HCT116 (cell line): ENCODE results near the gene MRPL37. TPM values are rescaled to one million over a fixed set of nuclear protein-coding genes. Genes with fewer than 3 reads are reported as not detected.

Experiments used
- ATAC-seq: fragments of 200-7000 bp; cut with Tn5 transposase; 2 replicates; pipeline ENCODE4 v1.9.1; 2020; ENCODE audit warnings: mild to moderate bottlenecking, moderate library complexity
- BruUV-seq: library from RNA; stranded (reverse); fragments of 400-500 nt; replicated peaks from 2 replicates; lab custom pipeline; 2021; lab: Mats Ljungman, UMichigan
- CTCF ChIA-PET: fragments of 300-600 bp; sonication (Branson Sonifier 250); formaldehyde crosslinking; loops from one replicate; lab custom pipeline; 2021; ENCODE audit warnings: antibody characterized with exemption; lab: Charles Lee
- POLR2A ChIA-PET: fragments of 300-600, 350-600 bp; sonication (Branson Sonifier 250); formaldehyde crosslinking; loops from one replicate; lab custom pipeline; 2021; ENCODE audit warnings: antibody characterized with exemption; lab: Charles Lee
- RAD21 ChIA-PET, 2 experiments: fragments of 300-600 bp; sonication (Branson Sonifier 250); formaldehyde crosslinking; loops; one replicate each; lab custom pipeline; 2023; ENCODE audit warnings: low total read pairs in 2 of 2; ENCODE audit not compliant: uncharacterized antibody in 2 of 2, unreplicated experiment in 2 of 2, low non-redundant PET in 1 of 2; lab: Charles Lee
- DNase-seq: peaks from one replicate; pipeline ENCODE4 v3.0.0-alpha.2; 2010; ENCODE audit warnings: low read depth, low spot score
- H2AFZ ChIP-seq: fragments of 200-600 bp; shearing (Covaris generic), sonication (generic); 2 replicates; pipeline ENCODE4 v1.6.1; 2017; ENCODE audit warnings: low read depth, mixed run types, mixed read lengths, antibody characterized with exemption, low read length; ENCODE audit not compliant: poor library complexity, severe bottlenecking
- H3K27ac ChIP-seq: 2 replicates; pipeline ENCODE4 v1.5.1; 2012; ENCODE audit warnings: low read depth, low read length
- H3K27me3 ChIP-seq: fragments of 200-600 bp; sonication (generic); 2 replicates; pipeline ENCODE4 v1.6.1; 2016; ENCODE audit warnings: mixed run types, low read length, mixed read lengths; ENCODE audit not compliant: insufficient read depth
- H3K36me3 ChIP-seq, 2 experiments: fragments of 200-500 bp in 1 of 2; fragments of 200-600 bp in 1 of 2; sonication (Bioruptor generic) in 1 of 2; sonication (generic) in 1 of 2; 2 replicates each; pipeline versions ENCODE4 v1.5.1 to v1.6.1; 2014 to 2016; ENCODE audit warnings: low read length in 2 of 2, inconsistent platforms in 1 of 2, mixed read lengths in 1 of 2, mixed run types in 1 of 2; ENCODE audit not compliant: insufficient read depth in 2 of 2, control insufficient read depth in 1 of 2
- H3K4me1 ChIP-seq, 2 experiments: fragments of 200-600 bp in 1 of 2; sonication (generic) in 1 of 2; 2 replicates each; pipeline versions ENCODE4 v1.5.1 to v1.6.1; 2012 to 2017; ENCODE audit warnings: low read length in 2 of 2, inconsistent platforms in 1 of 2, mild to moderate bottlenecking in 1 of 2, mixed read lengths in 1 of 2, mixed run types in 1 of 2, moderate library complexity in 1 of 2; ENCODE audit not compliant: insufficient read depth in 2 of 2, control insufficient read depth in 1 of 2
- H3K4me2 ChIP-seq: fragments of 200-600 bp; sonication (generic); 2 replicates; pipeline ENCODE4 v1.6.1; 2017; ENCODE audit warnings: mixed run types, low read length, mixed read lengths
- H3K4me3 ChIP-seq, 2 experiments: fragments of 200-600 bp in 1 of 2; sonication (generic) in 1 of 2; replicated peaks in 1 of 2; 2 replicates each; pipeline ENCODE4 v1.5.1; 2011 to 2016; ENCODE audit warnings: low read length in 2 of 2, control low read depth in 1 of 2, low read depth in 1 of 2, mild to moderate bottlenecking in 1 of 2, mixed read lengths in 1 of 2, mixed run types in 1 of 2
- H3K79me2 ChIP-seq: fragments of 200-600 bp; sonication (generic); 2 replicates; pipeline ENCODE4 v1.6.1; 2017; ENCODE audit warnings: mild to moderate bottlenecking, mixed run types, low read length, moderate library complexity, mixed read lengths; ENCODE audit not compliant: insufficient read depth
- H3K9ac ChIP-seq: fragments of 200-600 bp; sonication (generic); 2 replicates; pipeline ENCODE4 v1.6.1; 2016; ENCODE audit warnings: low read length, mixed read lengths
- H3K9me2 ChIP-seq: fragments of 200-600 bp; sonication (generic), shearing (Covaris generic); 2 replicates; pipeline ENCODE4 v1.6.1; 2017; ENCODE audit warnings: mixed run types, mild to moderate bottlenecking, moderate library complexity; ENCODE audit not compliant: insufficient read depth
- H3K9me3 ChIP-seq, 2 experiments: fragments of 200-500 bp in 1 of 2; fragments of 200-600 bp in 1 of 2; sonication (Bioruptor generic) in 1 of 2; sonication (generic) in 1 of 2; 2 replicates each; pipeline ENCODE4 v1.6.1; 2014 to 2017; ENCODE audit warnings: low read length in 2 of 2, mixed read lengths in 2 of 2, inconsistent platforms in 1 of 2, low read depth in 1 of 2, mild to moderate bottlenecking in 1 of 2, mixed run types in 1 of 2, moderate library complexity in 1 of 2; ENCODE audit not compliant: control insufficient read depth in 1 of 2, insufficient read depth in 1 of 2
- H4K20me1 ChIP-seq: fragments of 200-600 bp; sonication (generic), shearing (Covaris generic); 2 replicates; pipeline ENCODE4 v1.6.1; 2017; ENCODE audit warnings: mixed run types, mild to moderate bottlenecking, moderate library complexity; ENCODE audit not compliant: insufficient read depth
- CBX3 ChIP-seq: IDR thresholded peaks from 2 replicates; pipeline ENCODE4 v1.6.1; 2012; ENCODE audit warnings: low read depth
- ELF1 ChIP-seq: IDR thresholded peaks from 2 replicates; pipeline ENCODE4 v1.6.1; 2012; ENCODE audit warnings: low read depth, borderline replicate concordance
- FOSL1 ChIP-seq: IDR thresholded peaks from 2 replicates; pipeline ENCODE4 v1.6.1; 2012; ENCODE audit warnings: low read depth
- JUND ChIP-seq: IDR thresholded peaks from 2 replicates; pipeline ENCODE4 v1.6.1; 2012
- POLR2AphosphoS5 ChIP-seq: IDR thresholded peaks from 2 replicates; pipeline ENCODE4 v1.6.1; 2011; ENCODE audit warnings: mild to moderate bottlenecking, low read depth, low read length, moderate library complexity
- SP1 ChIP-seq: IDR thresholded peaks from 2 replicates; pipeline ENCODE4 v1.6.1; 2012; ENCODE audit warnings: low read depth
- TCF7L2 ChIP-seq: IDR thresholded peaks from 2 replicates; pipeline ENCODE4 v1.7.0; 2011; ENCODE audit warnings: borderline replicate concordance, inconsistent platforms; ENCODE audit not compliant: insufficient read depth, insufficient read length; ENCODE audit errors: extremely low read depth
- intact Hi-C: fragments of 100-400 bp; cut with micrococcal nuclease; formaldehyde crosslinking; loops from 2 replicates; pipeline ENCODE4 v1.10.0; 2022
- total RNA-seq: library from RNA; stranded (reverse); gene quantifications from one replicate; pipeline ENCODE4 v1.2.1, GENCODE V29; 2021; ENCODE audit not compliant: unreplicated experiment
- TF ChIP-seq, protein P1 (sequence below): IDR thresholded peaks from 2 replicates; pipeline ENCODE4 v1.6.1; 2012; ENCODE audit warnings: low read depth
- TF ChIP-seq, protein P2 (sequence below): IDR thresholded peaks from 2 replicates; pipeline ENCODE4 v1.6.1; 2011; ENCODE audit warnings: mild to moderate bottlenecking, low read length, moderate library complexity; ENCODE audit not compliant: insufficient replicate concordance; ENCODE audit errors: extremely low read depth

The MRPL37 gene
- total RNA-seq, 1 experiment from 2014 or later: 132 TPM

DNA sequence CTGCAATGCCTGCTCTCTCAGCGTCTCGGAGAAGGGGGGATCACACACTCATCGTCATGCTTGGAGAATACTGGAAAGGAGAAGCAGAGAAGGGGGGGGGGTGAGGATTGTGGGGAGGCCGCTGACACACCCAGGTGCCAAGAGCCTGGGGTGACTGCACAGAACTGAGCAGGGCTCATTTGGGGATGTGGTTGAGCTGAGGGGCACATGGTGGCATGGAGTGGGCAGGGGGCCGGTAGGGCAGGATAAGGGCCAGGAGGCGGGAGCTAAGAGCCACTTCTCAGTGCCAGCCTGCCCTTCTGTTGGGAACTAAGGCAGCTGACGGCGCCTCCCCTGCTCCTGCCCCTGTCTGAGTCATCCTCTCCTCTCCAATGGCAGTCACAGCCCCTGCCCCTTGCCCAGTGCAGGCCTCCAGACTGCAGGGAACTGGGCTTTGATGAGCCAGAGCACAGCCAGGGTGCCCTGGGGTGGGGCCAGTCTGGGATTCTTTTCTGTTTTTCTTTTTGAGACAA is 27.2 kb downstream of the MRPL37 start:
- intact Hi-C loops: no loop called here
- Histone ChIP-seq H3K27me3 (no peaks in the 10 kb centered on the region), H3K36me3 (no peaks in the 10 kb centered on the region), H3K9me3 (no peaks in the 10 kb centered on the region), H3K79me2 (no peaks in the 10 kb centered on the region), H2AFZ (no peak overlapping the region), H3K4me3 (no peak overlapping the region; a peak in 1 of 4 replicates), H3K27ac (no peak overlapping the region; the same call in 1 of the 2 replicates), H3K9me2 (no peaks in the 10 kb centered on the region), H4K20me1 (no peaks in the 10 kb centered on the region), H3K4me2 (peak overlapping the region; percentile 66), H3K9ac (no peak overlapping the region), H3K4me1 (peaks cover 23 to 37% of the 10 kb centered on the region in 2 experiments)
- DNase-seq (peak; percentile 48), ATAC-seq (peak; percentile 89)
- ChIA-PET CTCF (no interaction called here), RAD21 (interaction anchor here in 1 of 2 experiments (0.6 kb wide), 1 partner anchor 167 kb away, joined by 3 read pairs; no protein-coding TSS in a partner anchor), POLR2A (interaction anchor here (0.7 kb wide), 1 partner anchor 300 kb away, joined by 5 read pairs; no protein-coding TSS in a partner anchor)
- BruUV-seq: no TSS peak
- TF ChIP-seq, protein P1, sequence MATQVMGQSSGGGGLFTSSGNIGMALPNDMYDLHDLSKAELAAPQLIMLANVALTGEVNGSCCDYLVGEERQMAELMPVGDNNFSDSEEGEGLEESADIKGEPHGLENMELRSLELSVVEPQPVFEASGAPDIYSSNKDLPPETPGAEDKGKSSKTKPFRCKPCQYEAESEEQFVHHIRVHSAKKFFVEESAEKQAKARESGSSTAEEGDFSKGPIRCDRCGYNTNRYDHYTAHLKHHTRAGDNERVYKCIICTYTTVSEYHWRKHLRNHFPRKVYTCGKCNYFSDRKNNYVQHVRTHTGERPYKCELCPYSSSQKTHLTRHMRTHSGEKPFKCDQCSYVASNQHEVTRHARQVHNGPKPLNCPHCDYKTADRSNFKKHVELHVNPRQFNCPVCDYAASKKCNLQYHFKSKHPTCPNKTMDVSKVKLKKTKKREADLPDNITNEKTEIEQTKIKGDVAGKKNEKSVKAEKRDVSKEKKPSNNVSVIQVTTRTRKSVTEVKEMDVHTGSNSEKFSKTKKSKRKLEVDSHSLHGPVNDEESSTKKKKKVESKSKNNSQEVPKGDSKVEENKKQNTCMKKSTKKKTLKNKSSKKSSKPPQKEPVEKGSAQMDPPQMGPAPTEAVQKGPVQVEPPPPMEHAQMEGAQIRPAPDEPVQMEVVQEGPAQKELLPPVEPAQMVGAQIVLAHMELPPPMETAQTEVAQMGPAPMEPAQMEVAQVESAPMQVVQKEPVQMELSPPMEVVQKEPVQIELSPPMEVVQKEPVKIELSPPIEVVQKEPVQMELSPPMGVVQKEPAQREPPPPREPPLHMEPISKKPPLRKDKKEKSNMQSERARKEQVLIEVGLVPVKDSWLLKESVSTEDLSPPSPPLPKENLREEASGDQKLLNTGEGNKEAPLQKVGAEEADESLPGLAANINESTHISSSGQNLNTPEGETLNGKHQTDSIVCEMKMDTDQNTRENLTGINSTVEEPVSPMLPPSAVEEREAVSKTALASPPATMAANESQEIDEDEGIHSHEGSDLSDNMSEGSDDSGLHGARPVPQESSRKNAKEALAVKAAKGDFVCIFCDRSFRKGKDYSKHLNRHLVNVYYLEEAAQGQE: no peak
- no peak for TF ChIP-seq POLR2AphosphoS5
- TF ChIP-seq, protein P2, sequence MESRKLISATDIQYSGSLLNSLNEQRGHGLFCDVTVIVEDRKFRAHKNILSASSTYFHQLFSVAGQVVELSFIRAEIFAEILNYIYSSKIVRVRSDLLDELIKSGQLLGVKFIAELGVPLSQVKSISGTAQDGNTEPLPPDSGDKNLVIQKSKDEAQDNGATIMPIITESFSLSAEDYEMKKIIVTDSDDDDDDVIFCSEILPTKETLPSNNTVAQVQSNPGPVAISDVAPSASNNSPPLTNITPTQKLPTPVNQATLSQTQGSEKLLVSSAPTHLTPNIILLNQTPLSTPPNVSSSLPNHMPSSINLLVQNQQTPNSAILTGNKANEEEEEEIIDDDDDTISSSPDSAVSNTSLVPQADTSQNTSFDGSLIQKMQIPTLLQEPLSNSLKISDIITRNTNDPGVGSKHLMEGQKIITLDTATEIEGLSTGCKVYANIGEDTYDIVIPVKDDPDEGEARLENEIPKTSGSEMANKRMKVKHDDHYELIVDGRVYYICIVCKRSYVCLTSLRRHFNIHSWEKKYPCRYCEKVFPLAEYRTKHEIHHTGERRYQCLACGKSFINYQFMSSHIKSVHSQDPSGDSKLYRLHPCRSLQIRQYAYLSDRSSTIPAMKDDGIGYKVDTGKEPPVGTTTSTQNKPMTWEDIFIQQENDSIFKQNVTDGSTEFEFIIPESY: no peak
- peak; percentile 45 for TF ChIP-seq SP1
- no peak for TF ChIP-seq CBX3
- no peak for TF ChIP-seq ELF1
- TF ChIP-seq FOSL1: peak; percentile 67
- peak; percentile 26 for TF ChIP-seq TCF7L2
- TF ChIP-seq JUND: peak; percentile 68
